Measurements from ENCODE around the gene INPP4A. TPM values are rescaled to one million over a fixed set of nuclear protein-coding genes. Genes with fewer than 3 reads are reported as not detected.

Gene INPP4A
- total and polyA plus RNA-seq, 10 of the 15 experiments (the other 5 are each of a cell fraction or from before 2014, with no cell fraction given), result 4.7 to 62.3 (median 36.9) TPM

GRCh38 chr2:98404556-98405250 is 40.0 kb upstream of the INPP4A start (continued):
- TF ChIP-seq MEF2B (IDR thresholded peaks at IDR 0.05; ENCODE audit: partially characterized antibody, poor library complexity, severe bottlenecking), result no peak
- TF ChIP-seq STAT1 (conservative IDR thresholded peaks at IDR 0.05), result no peak

- no peak overlapping the region for H3K4me3 ChIP-seq
- ATAC-seq (no peak), FAIRE-seq (no peak), DNase-seq (ENCODE audit: low read depth, low spot score) (no peak)
- no peak overlapping the region for H3K27ac ChIP-seq (ENCODE audit: control insufficient read depth, insufficient read depth)
- in situ Hi-C loops (cut with MboI), result loop anchor here (25.0 kb wide), 1 partner anchor 657 kb away; no protein-coding TSS in a partner anchor
- ChIA-PET RAD21 (ENCODE audit: unreplicated experiment) (no interaction called here), POLR2A (no interaction called here), SMC1A (ENCODE audit: uncharacterized antibody, unreplicated experiment) (no interaction called here), CTCF (interaction anchor here (0.7 kb wide), 1 partner anchor 137 kb away, joined by 4 read pairs; no protein-coding TSS in a partner anchor)
- no peak overlapping the region for H2AFZ ChIP-seq (ENCODE audit: control insufficient read depth, low read depth, low read length)
- H3K9ac ChIP-seq (ENCODE audit: control insufficient read depth, insufficient read depth, low read length), result no peak overlapping the region
- no peaks in the 10 kb centered on the region for H3K9me3 ChIP-seq (replicated peaks; ENCODE audit: control insufficient read depth, insufficient read depth, low read length)
- no peaks in the 10 kb centered on the region for H3K79me2 ChIP-seq (ENCODE audit: control insufficient read depth, insufficient read depth, low read length)
- WGBS (ENCODE audit: insufficient coverage, insufficient replicate concordance, low lambda C conversion rate, missing lambda C conversion rate), result 16% methylated on average over 2 of the region's 2 CpGs
- H3K4me2 ChIP-seq (ENCODE audit: control insufficient read depth, insufficient read depth), result no peak overlapping the region
- no peaks in the 10 kb centered on the region; a peak in 1 of 4 replicates for H3K36me3 ChIP-seq (ENCODE audit: control insufficient read depth in 2 of 2, insufficient read depth in 2 of 2, low read length in 1 of 2)
- H3K27me3 ChIP-seq (replicated peaks in 1 of 2; ENCODE audit: control insufficient read depth in 2 of 2, insufficient read depth in 2 of 2, low read length in 1 of 2), result peaks cover 0 to 4% of the 10 kb centered on the region in 2 experiments; a peak in 3 of 4 replicates
- no TSS peak for BruUV-seq (replicated peaks)
- intact Hi-C loops (cut with micrococcal nuclease; ENCODE audit: unreplicated experiment), result no loop called here
- H3K4me1 ChIP-seq (ENCODE audit: control insufficient read depth, insufficient read depth, low read length), result no peaks in the 10 kb centered on the region
- H4K20me1 ChIP-seq (ENCODE audit: control insufficient read depth, insufficient read depth), result no peaks in the 10 kb centered on the region
- TF ChIP-seq IRF3 (IDR thresholded peaks at IDR 0.05), result no peak
- no peak for TF ChIP-seq YBX1 (IDR thresholded peaks at IDR 0.05)
- no peak for TF ChIP-seq MTA2 (IDR thresholded peaks at IDR 0.05; ENCODE audit: low read depth)
- TF ChIP-seq EED (IDR thresholded peaks at IDR 0.05; ENCODE audit: low read depth), result no peak
- TF ChIP-seq SIX5 (IDR thresholded peaks at IDR 0.05; ENCODE audit: low read depth, low read length, severe bottlenecking), result no peak
- no peak for TF ChIP-seq NFXL1 (IDR thresholded peaks at IDR 0.05; ENCODE audit: borderline replicate concordance)
- no peak for TF ChIP-seq ZBTB40 (IDR thresholded peaks at IDR 0.05; ENCODE audit: borderline replicate concordance)
- TF ChIP-seq ZNF207 (IDR thresholded peaks at IDR 0.05; ENCODE audit: borderline replicate concordance), result no peak
- no peak for TF ChIP-seq BACH1 (IDR thresholded peaks at IDR 0.05; ENCODE audit: borderline replicate concordance)
- no peak for TF ChIP-seq SREBF1 (IDR thresholded peaks at IDR 0.05; ENCODE audit: low read length)
- TF ChIP-seq IRF4 (IDR thresholded peaks at IDR 0.05; ENCODE audit: low read depth, low read length), result no peak
- no peak for TF ChIP-seq CREM (IDR thresholded peaks at IDR 0.05; ENCODE audit: low read depth)
- no peak for TF ChIP-seq EZH2 (IDR thresholded peaks at IDR 0.05; ENCODE audit: borderline replicate concordance, control insufficient read depth, low read depth, low read length)
- no peak for TF ChIP-seq IRF5 (IDR thresholded peaks at IDR 0.05; ENCODE audit: borderline replicate concordance)
- TF ChIP-seq IKZF1 (conservative IDR thresholded peaks at IDR 0.05), result no peak
- TF ChIP-seq HDAC6 (IDR thresholded peaks at IDR 0.05; ENCODE audit: unreplicated experiment), result no peak
These were observed 39.4 kb upstream of the INPP4A start for GRCh38 chr2:98405301-98405700.

Measured in GM12878 (cell line).